HG03064 (cell line): ENCODE results near the gene CITED4.
A peak's percentile ranks its signal among the peaks of the same experiment; 100 is the strongest.
"Not testable (repeated sequence)": the region's sequence is repeated elsewhere in the genome, so short reads cannot be mapped to it uniquely, and the experiment has no call there.

Experiments used
- ATAC-seq: cut with Tn5 transposase; IDR thresholded peaks from one replicate; pipeline ENCODE4 v1.9.1; 2021; ENCODE audit warnings: low read depth; ENCODE audit not compliant: unreplicated experiment

The CITED4 gene

GRCh38 chr1:40862008-40862863, at the start of gene CITED4:
Gene CITED4 (minus strand): TSS chr1:40862363. CDS start chr1:40862127, 236 bp downstream.
- ATAC-seq: peak; percentile 81

GRCh38 chr1:40911105-40911504, 48.9 kb upstream of the CITED4 start:
- no peak for ATAC-seq

GRCh38 chr1:40909281-40909680, 47.1 kb upstream of the CITED4 start:
- ATAC-seq: no peak

GRCh38 chr1:40908350-40908749, 46.2 kb upstream of the CITED4 start:
- ATAC-seq: no peak

- no peak for ATAC-seq
Observed at GRCh38 chr1:40907899-40908298, 45.7 kb upstream of the CITED4 start.

GRCh38 chr1:40906781-40907400, 44.7 kb upstream of the CITED4 start:
- no peak for ATAC-seq

- no peak for ATAC-seq
Observed at GRCh38 chr1:40905061-40905460, 42.9 kb upstream of the CITED4 start.

- ATAC-seq: no peak
Observed at GRCh38 chr1:40903106-40903505, 40.9 kb upstream of the CITED4 start.

- ATAC-seq: no peak
Observed at GRCh38 chr1:40901886-40902852, 40.0 kb upstream of the CITED4 start.

GRCh38 chr1:40899230-40899870, 37.2 kb upstream of the CITED4 start:
- no peak for ATAC-seq

GRCh38 chr1:40898431-40898901, 36.3 kb upstream of the CITED4 start:
- no peak for ATAC-seq

- no peak for ATAC-seq
Observed at GRCh38 chr1:40897513-40897912, 35.4 kb upstream of the CITED4 start.

- ATAC-seq: no peak
Observed at GRCh38 chr1:40896482-40896881, 34.3 kb upstream of the CITED4 start.

GRCh38 chr1:40895601-40896000, 33.4 kb upstream of the CITED4 start:
- no peak for ATAC-seq

- not testable (repeated sequence) for ATAC-seq
Observed at GRCh38 chr1:40894858-40895257, 32.7 kb upstream of the CITED4 start.

GRCh38 chr1:40894455-40894854, 32.3 kb upstream of the CITED4 start:
- ATAC-seq: no peak

- no peak for ATAC-seq
Observed at GRCh38 chr1:40893946-40894345, 31.8 kb upstream of the CITED4 start.

- ATAC-seq: no peak
Observed at GRCh38 chr1:40892354-40892753, 30.2 kb upstream of the CITED4 start.

- no peak for ATAC-seq
Observed at GRCh38 chr1:40890771-40891170, 28.6 kb upstream of the CITED4 start.

GRCh38 chr1:40887652-40888051, 25.5 kb upstream of the CITED4 start:
- no peak for ATAC-seq
